Natural killer cell treated with Interleukin-12 subunit alpha and Interleukin-12 subunit beta and Interleukin-15 and Interleukin-18, amount 100 ng/mL, for 72 hours (primary cell): ENCODE results near the gene BCOR. TPM values are rescaled to one million over a fixed set of nuclear protein-coding genes. Genes with fewer than 3 reads are reported as not detected.

Experiments
- ATAC-seq, 2 donors: fragments of 150-1000 bp; cut with Tn5 transposase in 1 of 2; sonication (Bioruptor Pico), chemical (Tn5 transposase) in 1 of 2; 2 replicates each; pipeline ENCODE4 v1.10.0; 2021
- DNase-seq: peaks from one replicate; pipeline ENCODE4 v3.0.0; 2022; ENCODE audit warnings: low spot score
- H3K27ac Mint-ChIP-seq, 2 donors: 1 replicate in 1 of 2; 2 replicates in 1 of 2; pipeline ENCODE4 v1.8.0; 2022; ENCODE audit warnings: mixed read lengths in 2 of 2, mild to moderate bottlenecking in 1 of 2, moderate library complexity in 1 of 2
- H3K27me3 Mint-ChIP-seq, 2 donors: 1 replicate in 1 of 2; 2 replicates in 1 of 2; pipeline ENCODE4 v1.8.0; 2022; ENCODE audit warnings: mixed read lengths in 2 of 2
- H3K36me3 Mint-ChIP-seq: one replicate; pipeline ENCODE4 v1.8.0; 2022; ENCODE audit warnings: mixed read lengths
- H3K4me1 Mint-ChIP-seq, 2 donors: 1 replicate in 1 of 2; 2 replicates in 1 of 2; pipeline ENCODE4 v1.8.0; 2022; ENCODE audit warnings: low read depth in 2 of 2, mixed read lengths in 2 of 2, mild to moderate bottlenecking in 1 of 2
- H3K4me3 Mint-ChIP-seq: one replicate; pipeline ENCODE4 v1.8.0; 2022; ENCODE audit warnings: mixed read lengths
- H3K9me3 Mint-ChIP-seq: 2 replicates; pipeline ENCODE4 v1.8.0; 2022; ENCODE audit warnings: mixed read lengths
- total RNA-seq, 2 donors: library from RNA; stranded (reverse); gene quantifications; one replicate each; pipeline ENCODE4 v1.2.3, GENCODE V29; 2022

The BCOR gene
- total RNA-seq, 2 donors from 2014 or later = 52.3 to 56.7 TPM

DNA sequence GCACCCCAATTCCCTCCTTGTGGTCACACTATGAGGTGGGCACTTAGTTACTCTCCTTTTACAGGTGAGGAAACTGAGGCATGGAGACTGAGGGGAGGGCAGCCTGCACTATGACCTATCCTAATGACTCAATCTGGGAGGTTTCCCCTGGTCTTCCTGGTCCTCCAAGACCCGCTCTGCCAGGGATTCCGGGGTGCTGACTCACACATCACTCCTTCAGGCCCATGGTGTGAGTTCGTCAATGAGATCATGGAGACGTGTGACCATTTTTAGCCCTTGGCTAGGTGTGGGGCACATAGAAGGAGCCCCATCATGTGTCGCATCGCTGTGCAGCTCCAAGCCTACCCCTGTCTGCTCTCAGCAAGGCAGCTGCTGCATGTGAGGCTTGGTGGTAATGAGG is 32.4 kb upstream of the BCOR start:
- Mint-ChIP-seq H3K4me3 (no peak overlapping the region), H3K27ac (no peak overlapping the region)

DNA sequence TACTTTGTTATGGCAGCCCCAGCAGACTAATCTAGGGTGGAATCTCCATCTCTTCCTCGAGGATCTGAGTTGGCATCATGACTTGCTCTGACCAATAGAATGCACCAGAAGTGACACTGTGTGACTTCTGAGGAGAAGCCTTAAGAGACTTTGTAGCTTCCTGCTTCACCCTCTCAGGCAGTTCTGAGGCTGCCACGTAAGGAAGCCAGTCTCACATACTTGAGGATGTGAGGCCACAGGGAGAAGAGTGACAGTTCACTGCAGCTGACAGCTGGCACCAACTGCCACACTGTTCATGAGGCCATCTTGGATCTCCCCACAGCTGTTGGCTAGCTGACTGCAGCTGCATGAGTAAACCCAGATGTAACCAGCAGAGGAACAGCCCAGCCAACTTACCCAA is 29.3 kb upstream of the BCOR start:
- DNase-seq = no peak
- H3K27me3 Mint-ChIP-seq = peaks cover 0 to 8% of the 10 kb centered on the region in 2 donors
- H3K9me3 Mint-ChIP-seq = no peaks in the 10 kb centered on the region
- peaks cover 5 to 11% of the 10 kb centered on the region in 2 donors for H3K4me1 Mint-ChIP-seq
- H3K4me3 Mint-ChIP-seq = no peak overlapping the region
- H3K27ac Mint-ChIP-seq = peak overlapping the region in 1 of 2 donors; percentile 17
- no peaks in the 10 kb centered on the region for H3K36me3 Mint-ChIP-seq
- peak; percentile 78 to 89 for ATAC-seq

More for the DNA sequence above, 32.4 kb upstream of the BCOR start:
- ATAC-seq (no peak), DNase-seq (no peak)
- Mint-ChIP-seq H3K27me3 (peaks cover 0 to 6% of the 10 kb centered on the region in 2 donors), H3K9me3 (no peaks in the 10 kb centered on the region), H3K36me3 (no peaks in the 10 kb centered on the region), H3K4me1 (peaks cover 5 to 11% of the 10 kb centered on the region in 2 donors)

DNA sequence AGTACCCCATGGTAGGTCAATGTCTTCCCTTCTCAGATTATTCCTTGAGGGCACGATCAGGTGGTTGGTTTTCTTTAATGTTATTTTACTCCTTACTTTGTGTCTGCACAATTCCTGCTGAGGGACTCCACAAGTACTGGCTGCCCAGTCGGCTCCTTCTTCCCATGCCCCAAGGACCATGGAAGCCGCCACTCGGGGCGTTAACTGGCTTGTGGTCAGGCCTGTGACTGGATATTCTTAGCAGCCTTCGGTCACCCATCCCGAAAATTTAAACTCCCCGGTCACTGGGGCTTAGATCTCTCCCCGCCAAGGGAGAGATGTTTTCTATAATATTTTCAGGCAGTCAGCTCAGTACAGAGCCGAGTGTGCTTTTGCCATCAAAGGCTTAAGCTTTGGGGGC is 24.7 kb upstream of the BCOR start:
- no peak for ATAC-seq
- no peaks in the 10 kb centered on the region for H3K36me3 Mint-ChIP-seq
- no peak overlapping the region for H3K4me3 Mint-ChIP-seq

DNA sequence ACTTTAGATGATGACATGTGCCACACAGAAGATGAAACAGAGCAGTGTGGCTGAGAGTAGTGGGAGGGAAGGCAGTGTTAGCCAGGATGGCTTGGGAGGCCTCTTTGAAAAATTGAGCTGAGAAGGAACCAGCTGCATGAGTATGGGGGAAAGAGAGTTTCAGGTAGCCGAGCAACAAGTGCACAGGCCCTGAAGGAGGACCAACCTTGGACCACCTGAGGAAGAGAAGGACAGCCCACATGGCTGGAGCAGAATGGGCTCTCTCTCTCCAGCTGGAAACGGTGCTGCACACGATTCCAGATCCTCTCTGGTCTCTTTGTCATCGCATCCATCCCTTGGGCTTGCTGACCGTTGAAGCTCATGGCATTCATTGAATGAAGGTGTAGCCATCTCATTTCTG is 23.9 kb upstream of the BCOR start:
- DNase-seq = no peak
- peaks cover 5 to 6% of the 10 kb centered on the region in 2 donors for H3K4me1 Mint-ChIP-seq
- H3K4me3 Mint-ChIP-seq = no peak overlapping the region
- no peaks in the 10 kb centered on the region for H3K9me3 Mint-ChIP-seq
- no peak for ATAC-seq
- no peaks in the 10 kb centered on the region for H3K36me3 Mint-ChIP-seq
- H3K27ac Mint-ChIP-seq = peak overlapping the region in 1 of 2 donors; percentile 10
- peaks cover 0 to 12% of the 10 kb centered on the region in 2 donors for H3K27me3 Mint-ChIP-seq

More for the DNA sequence above, 24.7 kb upstream of the BCOR start:
- no peak for DNase-seq
- peaks cover 9 to 11% of the 10 kb centered on the region in 2 donors for H3K4me1 Mint-ChIP-seq
- H3K27me3 Mint-ChIP-seq = peaks cover 0 to 14% of the 10 kb centered on the region in 2 donors
- H3K9me3 Mint-ChIP-seq = no peaks in the 10 kb centered on the region
- no peak overlapping the region for H3K27ac Mint-ChIP-seq

DNA sequence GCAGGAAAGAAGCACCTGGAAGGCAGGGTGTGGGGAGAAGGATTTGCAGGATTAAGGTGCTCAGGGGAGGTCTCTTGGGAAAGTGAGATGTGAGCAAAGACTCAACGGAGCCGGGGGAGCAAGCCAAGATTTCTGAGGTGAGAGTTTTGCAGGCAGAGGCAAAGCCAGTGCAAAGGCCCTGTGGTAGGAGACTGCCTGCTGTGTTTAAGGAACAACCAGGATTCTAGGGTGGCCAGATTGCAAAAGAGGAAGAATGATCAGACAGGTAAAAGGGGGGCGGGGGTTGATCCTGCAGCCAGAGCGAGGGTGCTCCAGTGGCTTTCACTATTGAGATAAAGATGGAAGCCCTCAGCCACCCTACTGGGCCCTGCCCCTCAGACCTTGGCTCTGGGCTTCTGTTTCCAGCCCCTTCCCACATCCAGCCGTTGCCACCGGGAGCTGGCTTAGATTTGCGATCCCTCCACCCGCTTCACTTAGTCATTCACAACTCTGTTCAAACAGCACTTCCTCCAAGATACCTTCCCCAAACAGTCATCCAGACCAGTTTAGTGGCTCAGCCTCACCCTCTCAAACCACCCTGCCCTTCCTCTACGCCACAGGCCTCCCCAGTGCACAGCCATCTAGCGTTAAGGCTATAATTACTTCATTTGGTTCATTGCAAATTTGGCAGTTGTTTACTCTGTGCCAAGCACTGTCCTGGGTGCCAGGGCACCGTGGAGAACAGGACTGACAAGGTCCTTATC is 23.3 kb upstream of the BCOR start:
- H3K9me3 Mint-ChIP-seq = no peaks in the 10 kb centered on the region
- ATAC-seq = peak in 1 of 2 donors; percentile 54
- H3K27me3 Mint-ChIP-seq = peaks cover 0 to 12% of the 10 kb centered on the region in 2 donors
- peak overlapping the region in 1 of 2 donors; percentile 10 for H3K27ac Mint-ChIP-seq
- H3K4me1 Mint-ChIP-seq = peaks cover 5 to 6% of the 10 kb centered on the region in 2 donors
- DNase-seq = no peak
- no peak overlapping the region for H3K4me3 Mint-ChIP-seq
- no peaks in the 10 kb centered on the region for H3K36me3 Mint-ChIP-seq

DNA sequence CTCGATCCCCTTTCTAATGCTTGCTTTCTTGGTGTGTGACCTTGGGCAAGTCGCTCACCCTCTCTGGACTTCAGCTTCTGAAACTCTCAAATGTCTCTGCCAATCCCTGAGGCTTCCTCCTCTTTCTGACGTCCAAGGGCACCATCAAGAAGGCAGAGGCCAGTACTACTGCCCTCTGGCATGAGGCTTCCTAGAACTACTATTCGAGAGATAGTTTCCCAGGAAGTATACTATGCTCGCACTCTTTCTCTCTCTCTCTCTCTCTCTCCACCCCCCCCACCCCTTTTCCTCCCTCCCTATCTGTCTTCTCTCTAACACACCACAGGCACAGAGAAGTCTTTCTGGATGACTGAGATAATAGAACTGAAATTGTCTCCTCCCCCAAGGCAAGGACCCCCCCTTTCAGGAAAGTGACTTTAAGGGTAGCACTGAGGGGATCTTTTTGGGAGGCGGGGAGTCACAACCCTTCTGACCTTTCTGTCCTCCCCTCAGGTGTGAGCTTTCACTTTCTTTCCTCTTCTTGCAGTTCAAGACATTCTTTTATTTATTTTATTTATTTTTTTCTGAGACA is 20.0 kb upstream of the BCOR start:
- Mint-ChIP-seq H3K36me3 (no peaks in the 10 kb centered on the region), H3K4me3 (no peak overlapping the region), H3K9me3 (no peaks in the 10 kb centered on the region), H3K27me3 (peaks cover 0 to 13% of the 10 kb centered on the region in 2 donors), H3K4me1 (peaks cover 5 to 8% of the 10 kb centered on the region in 2 donors), H3K27ac (no peak overlapping the region)
- DNase-seq (no peak), ATAC-seq (no peak)

DNA sequence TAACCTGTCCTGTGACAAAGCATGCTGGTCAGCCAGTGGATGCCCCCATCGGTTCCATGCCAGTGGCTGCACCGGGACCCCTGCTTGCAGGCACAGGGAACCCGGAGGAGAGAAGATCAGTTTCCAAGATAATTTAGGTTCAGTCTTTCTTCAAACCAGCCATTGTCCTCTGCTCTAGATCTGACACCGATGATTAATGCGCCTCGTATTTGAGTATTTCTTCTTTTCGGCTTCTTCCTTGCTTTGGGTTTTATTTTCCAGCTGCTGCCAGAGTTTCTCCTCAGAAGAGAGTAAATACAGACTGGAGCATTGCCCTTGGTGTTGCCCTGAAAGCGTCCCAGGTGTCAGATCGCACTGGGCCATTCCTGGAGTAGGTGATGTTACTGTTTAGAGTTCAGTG is 19.2 kb upstream of the BCOR start:
- H3K4me1 Mint-ChIP-seq = peaks cover 5 to 8% of the 10 kb centered on the region in 2 donors
- H3K36me3 Mint-ChIP-seq = no peaks in the 10 kb centered on the region
- H3K27me3 Mint-ChIP-seq = peaks cover 0 to 16% of the 10 kb centered on the region in 2 donors
- no peaks in the 10 kb centered on the region for H3K9me3 Mint-ChIP-seq
- no peak overlapping the region for H3K27ac Mint-ChIP-seq
- no peak for ATAC-seq
- no peak overlapping the region for H3K4me3 Mint-ChIP-seq
- no peak for DNase-seq

DNA sequence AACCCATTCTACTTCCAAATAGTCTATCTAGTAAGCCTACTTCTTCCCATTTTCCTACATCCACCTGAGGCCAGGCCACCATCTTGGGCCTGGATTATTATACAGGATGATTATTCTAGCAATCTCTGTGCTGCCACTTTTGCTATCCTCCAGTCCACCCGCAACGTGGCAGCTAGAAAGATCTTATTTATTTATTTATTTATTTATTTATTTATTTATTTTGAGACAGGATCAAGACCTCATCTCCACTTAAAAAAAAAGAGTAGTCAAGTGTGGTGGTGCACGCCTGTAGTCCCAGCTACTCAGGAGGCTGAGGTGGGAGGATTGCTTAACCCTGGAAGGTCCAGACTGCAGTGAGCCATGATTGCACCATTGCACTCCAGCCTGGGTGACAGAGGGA is 15.2 kb upstream of the BCOR start:
- Mint-ChIP-seq H3K27me3 (peaks cover 0 to 13% of the 10 kb centered on the region in 2 donors), H3K4me3 (no peak overlapping the region), H3K9me3 (no peaks in the 10 kb centered on the region), H3K27ac (no peak overlapping the region), H3K36me3 (no peaks in the 10 kb centered on the region), H3K4me1 (peaks cover 0 to 2% of the 10 kb centered on the region in 2 donors)
- DNase-seq (no peak), ATAC-seq (peak in 1 of 2 donors; percentile 5)

DNA sequence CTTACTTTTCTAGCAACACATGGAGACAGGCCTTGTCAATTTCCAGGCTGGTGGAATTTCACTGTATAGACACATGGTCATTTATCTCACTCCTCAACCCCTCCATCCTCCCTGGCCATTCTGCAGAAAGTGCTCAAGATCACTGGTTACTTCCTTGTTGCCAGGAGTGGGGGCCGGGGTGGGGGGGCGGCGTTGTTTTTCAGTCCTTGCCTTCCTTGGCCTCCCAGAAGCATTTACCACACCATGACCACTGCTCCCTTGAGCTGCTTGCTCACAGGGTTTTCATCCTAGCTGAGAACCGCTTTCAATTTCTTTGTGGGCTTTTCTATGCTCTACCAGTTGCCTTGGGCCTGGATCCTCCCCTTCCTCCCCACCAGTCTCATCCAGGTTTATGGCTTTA is 14.1 kb upstream of the BCOR start:
- Mint-ChIP-seq H3K36me3 (no peaks in the 10 kb centered on the region), H3K27me3 (peaks cover 0 to 17% of the 10 kb centered on the region in 2 donors), H3K27ac (no peak overlapping the region), H3K4me1 (peaks cover 3 to 7% of the 10 kb centered on the region in 2 donors), H3K4me3 (no peak overlapping the region), H3K9me3 (no peaks in the 10 kb centered on the region)
- ATAC-seq = no peak
- DNase-seq = no peak

DNA sequence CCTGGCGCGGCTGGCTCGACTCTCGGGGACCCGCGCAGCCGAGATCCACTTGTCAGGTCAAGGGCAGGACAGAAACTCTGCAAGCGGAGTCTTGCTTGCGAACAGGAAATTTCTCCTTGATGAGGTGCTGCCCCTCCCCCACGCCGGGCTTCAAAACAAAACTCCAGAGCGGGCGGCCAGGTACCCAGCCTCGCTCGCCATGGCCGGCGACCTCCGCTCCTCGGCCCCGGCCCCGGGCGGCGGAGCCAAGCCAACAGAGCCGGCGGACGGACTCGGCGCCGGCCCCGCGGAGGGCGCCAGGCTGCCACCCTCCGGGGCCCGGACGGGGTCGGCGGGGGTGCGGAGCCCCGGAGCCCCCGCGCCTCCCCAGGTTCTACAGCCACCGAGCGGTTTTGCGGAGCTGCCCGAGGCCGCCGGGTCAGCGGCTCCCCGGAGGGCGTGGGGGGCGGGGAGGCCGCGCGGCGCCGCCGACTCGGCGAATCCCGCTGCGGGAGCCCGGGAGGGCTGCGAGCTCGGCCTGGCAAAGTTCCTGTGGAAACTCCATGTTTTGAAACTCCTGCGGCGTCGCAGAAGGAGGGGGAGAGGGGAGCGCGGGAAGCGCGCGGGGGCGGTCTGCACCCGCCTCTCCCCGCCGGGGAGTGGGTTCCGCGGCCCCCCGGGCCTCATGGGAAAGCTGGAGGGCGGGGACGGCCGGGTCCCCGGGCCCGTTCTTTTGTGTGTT is 11.7 kb upstream of the BCOR start:
- no peak for DNase-seq
- ATAC-seq = no peak
- H3K4me1 Mint-ChIP-seq = peaks cover 5 to 8% of the 10 kb centered on the region in 2 donors
- H3K27me3 Mint-ChIP-seq = peaks cover 0 to 19% of the 10 kb centered on the region in 2 donors
- no peak overlapping the region for H3K27ac Mint-ChIP-seq
- no peaks in the 10 kb centered on the region for H3K36me3 Mint-ChIP-seq
- no peaks in the 10 kb centered on the region for H3K9me3 Mint-ChIP-seq
- H3K4me3 Mint-ChIP-seq = peak overlapping the region; percentile 20

DNA sequence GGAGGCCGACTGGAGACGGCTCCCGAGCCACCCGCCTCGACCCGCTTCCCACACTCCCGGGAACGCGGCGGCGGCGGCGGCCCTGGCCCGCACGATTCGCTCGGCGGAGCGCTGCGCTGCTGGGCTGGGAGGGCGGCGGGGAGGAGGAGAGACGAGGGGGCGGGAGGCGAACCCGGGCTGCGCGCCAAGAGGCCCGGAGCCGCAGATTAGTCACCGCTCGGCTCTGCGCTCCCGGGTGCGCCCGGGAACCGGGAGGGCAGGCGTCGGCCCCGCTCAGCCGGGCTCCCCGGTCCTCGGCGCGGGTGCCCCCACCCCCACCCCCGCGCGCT is 11.2 kb upstream of the BCOR start:
- no peak overlapping the region for H3K27ac Mint-ChIP-seq
- no peaks in the 10 kb centered on the region for H3K36me3 Mint-ChIP-seq
- H3K4me1 Mint-ChIP-seq = peaks cover 5 to 8% of the 10 kb centered on the region in 2 donors

DNA sequence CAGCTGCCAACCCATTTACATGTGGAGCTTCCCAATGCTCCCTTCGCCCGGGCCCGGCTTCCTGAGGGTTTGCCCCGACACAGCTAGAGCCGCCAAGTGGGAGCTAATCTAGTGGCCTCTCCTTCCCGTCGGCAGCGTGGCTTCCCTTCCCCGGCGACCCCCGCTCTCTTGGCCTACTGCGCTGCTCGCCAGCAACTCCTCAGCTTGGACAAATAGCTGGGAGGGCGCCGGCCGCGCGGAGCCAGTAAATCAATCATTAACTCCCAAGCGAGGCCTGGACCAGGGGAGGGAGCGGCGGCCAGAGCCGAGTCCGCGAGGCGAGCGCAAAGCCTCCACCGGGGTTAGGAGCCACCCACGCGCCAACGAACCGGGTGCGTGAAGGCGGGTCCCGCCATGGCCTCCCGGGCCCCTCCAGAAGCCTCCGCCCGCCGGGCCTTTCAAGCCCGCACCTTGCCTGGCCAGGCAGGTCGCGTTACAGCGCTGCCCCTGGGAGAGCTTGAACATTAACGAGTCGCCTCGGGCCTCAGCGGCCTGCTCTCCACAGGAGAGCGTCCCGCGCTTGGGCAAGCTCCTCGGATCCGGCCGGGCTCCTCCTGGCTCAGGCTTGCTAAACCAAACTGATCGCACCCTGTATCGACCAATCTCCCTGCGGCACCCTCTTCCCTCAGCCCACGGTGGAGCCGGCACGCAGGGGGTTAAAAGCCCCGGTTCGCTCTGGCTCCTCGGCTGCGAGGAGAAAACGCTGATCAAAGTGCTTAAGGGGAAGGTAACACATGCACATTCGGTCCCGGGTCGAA is 10.6 kb upstream of the BCOR start:
- no peaks in the 10 kb centered on the region for H3K9me3 Mint-ChIP-seq
- H3K4me1 Mint-ChIP-seq = peaks cover 5 to 8% of the 10 kb centered on the region in 2 donors
- no peaks in the 10 kb centered on the region for H3K36me3 Mint-ChIP-seq
- ATAC-seq (no peak), DNase-seq (no peak)
- peaks cover 0 to 15% of the 10 kb centered on the region in 2 donors for H3K27me3 Mint-ChIP-seq
- H3K27ac Mint-ChIP-seq = no peak overlapping the region
- H3K4me3 Mint-ChIP-seq = peak overlapping the region; percentile 42

More for the DNA sequence above, 11.2 kb upstream of the BCOR start:
- ATAC-seq = peak; percentile 53 to 64
- H3K27me3 Mint-ChIP-seq = peaks cover 0 to 16% of the 10 kb centered on the region in 2 donors
- peak overlapping the region; percentile 42 for H3K4me3 Mint-ChIP-seq
- peak; percentile 72 for DNase-seq
- no peaks in the 10 kb centered on the region for H3K9me3 Mint-ChIP-seq
